HCT116 (cell line): ENCODE measurements around the gene PLPP6. TPM values are rescaled to one million over a fixed set of nuclear protein-coding genes. Genes with fewer than 3 reads are reported as not detected.

Source experiments
- ATAC-seq: fragments of 200-7000 bp; cut with Tn5 transposase; 2 replicates; pipeline ENCODE4 v1.9.1; 2020; ENCODE audit warnings: mild to moderate bottlenecking, moderate library complexity
- BruUV-seq: library from RNA; stranded (reverse); fragments of 400-500 nt; replicated peaks from 2 replicates; lab custom pipeline; 2021; lab: Mats Ljungman, UMichigan
- CTCF ChIA-PET: fragments of 300-600 bp; sonication (Branson Sonifier 250); formaldehyde crosslinking; loops from one replicate; lab custom pipeline; 2021; ENCODE audit warnings: antibody characterized with exemption; lab: Charles Lee
- POLR2A ChIA-PET: fragments of 300-600, 350-600 bp; sonication (Branson Sonifier 250); formaldehyde crosslinking; loops from one replicate; lab custom pipeline; 2021; ENCODE audit warnings: antibody characterized with exemption; lab: Charles Lee
- RAD21 ChIA-PET, 2 experiments: fragments of 300-600 bp; sonication (Branson Sonifier 250); formaldehyde crosslinking; loops; one replicate each; lab custom pipeline; 2023; ENCODE audit warnings: low total read pairs in 2 of 2; ENCODE audit not compliant: uncharacterized antibody in 2 of 2, unreplicated experiment in 2 of 2, low non-redundant PET in 1 of 2; lab: Charles Lee
- DNase-seq: peaks from one replicate; pipeline ENCODE4 v3.0.0-alpha.2; 2010; ENCODE audit warnings: low read depth, low spot score
- H2AFZ ChIP-seq: fragments of 200-600 bp; shearing (Covaris generic), sonication (generic); 2 replicates; pipeline ENCODE4 v1.6.1; 2017; ENCODE audit warnings: low read depth, mixed run types, mixed read lengths, antibody characterized with exemption, low read length; ENCODE audit not compliant: poor library complexity, severe bottlenecking
- H3K27ac ChIP-seq: 2 replicates; pipeline ENCODE4 v1.5.1; 2012; ENCODE audit warnings: low read depth, low read length
- H3K27me3 ChIP-seq: fragments of 200-600 bp; sonication (generic); 2 replicates; pipeline ENCODE4 v1.6.1; 2016; ENCODE audit warnings: mixed run types, low read length, mixed read lengths; ENCODE audit not compliant: insufficient read depth
- H3K36me3 ChIP-seq, 2 experiments: fragments of 200-500 bp in 1 of 2; fragments of 200-600 bp in 1 of 2; sonication (Bioruptor generic) in 1 of 2; sonication (generic) in 1 of 2; 2 replicates each; pipeline versions ENCODE4 v1.5.1 to v1.6.1; 2014 to 2016; ENCODE audit warnings: low read length in 2 of 2, inconsistent platforms in 1 of 2, mixed read lengths in 1 of 2, mixed run types in 1 of 2; ENCODE audit not compliant: insufficient read depth in 2 of 2, control insufficient read depth in 1 of 2
- H3K4me1 ChIP-seq, 2 experiments: fragments of 200-600 bp in 1 of 2; sonication (generic) in 1 of 2; 2 replicates each; pipeline versions ENCODE4 v1.5.1 to v1.6.1; 2012 to 2017; ENCODE audit warnings: low read length in 2 of 2, inconsistent platforms in 1 of 2, mild to moderate bottlenecking in 1 of 2, mixed read lengths in 1 of 2, mixed run types in 1 of 2, moderate library complexity in 1 of 2; ENCODE audit not compliant: insufficient read depth in 2 of 2, control insufficient read depth in 1 of 2
- H3K4me2 ChIP-seq: fragments of 200-600 bp; sonication (generic); 2 replicates; pipeline ENCODE4 v1.6.1; 2017; ENCODE audit warnings: mixed run types, low read length, mixed read lengths
- H3K4me3 ChIP-seq, 2 experiments: fragments of 200-600 bp in 1 of 2; sonication (generic) in 1 of 2; replicated peaks in 1 of 2; 2 replicates each; pipeline ENCODE4 v1.5.1; 2011 to 2016; ENCODE audit warnings: low read length in 2 of 2, control low read depth in 1 of 2, low read depth in 1 of 2, mild to moderate bottlenecking in 1 of 2, mixed read lengths in 1 of 2, mixed run types in 1 of 2
- H3K79me2 ChIP-seq: fragments of 200-600 bp; sonication (generic); 2 replicates; pipeline ENCODE4 v1.6.1; 2017; ENCODE audit warnings: mild to moderate bottlenecking, mixed run types, low read length, moderate library complexity, mixed read lengths; ENCODE audit not compliant: insufficient read depth
- H3K9ac ChIP-seq: fragments of 200-600 bp; sonication (generic); 2 replicates; pipeline ENCODE4 v1.6.1; 2016; ENCODE audit warnings: low read length, mixed read lengths
- H3K9me2 ChIP-seq: fragments of 200-600 bp; sonication (generic), shearing (Covaris generic); 2 replicates; pipeline ENCODE4 v1.6.1; 2017; ENCODE audit warnings: mixed run types, mild to moderate bottlenecking, moderate library complexity; ENCODE audit not compliant: insufficient read depth
- H3K9me3 ChIP-seq, 2 experiments: fragments of 200-500 bp in 1 of 2; fragments of 200-600 bp in 1 of 2; sonication (Bioruptor generic) in 1 of 2; sonication (generic) in 1 of 2; 2 replicates each; pipeline ENCODE4 v1.6.1; 2014 to 2017; ENCODE audit warnings: low read length in 2 of 2, mixed read lengths in 2 of 2, inconsistent platforms in 1 of 2, low read depth in 1 of 2, mild to moderate bottlenecking in 1 of 2, mixed run types in 1 of 2, moderate library complexity in 1 of 2; ENCODE audit not compliant: control insufficient read depth in 1 of 2, insufficient read depth in 1 of 2
- H4K20me1 ChIP-seq: fragments of 200-600 bp; sonication (generic), shearing (Covaris generic); 2 replicates; pipeline ENCODE4 v1.6.1; 2017; ENCODE audit warnings: mixed run types, mild to moderate bottlenecking, moderate library complexity; ENCODE audit not compliant: insufficient read depth
- CEBPB ChIP-seq: IDR thresholded peaks from 2 replicates; pipeline ENCODE4 v1.6.1; 2012; ENCODE audit warnings: low read depth
- EGR1 ChIP-seq: IDR thresholded peaks from 2 replicates; pipeline ENCODE4 v1.6.1; 2012; ENCODE audit warnings: low read depth
- MAX ChIP-seq: IDR thresholded peaks from 2 replicates; pipeline ENCODE4 v1.6.1; 2012
- RAD21 ChIP-seq: IDR thresholded peaks from 2 replicates; pipeline ENCODE4 v1.6.1; 2012; ENCODE audit warnings: low read depth, mild to moderate bottlenecking
- ZBTB33 ChIP-seq: IDR thresholded peaks from 2 replicates; pipeline ENCODE4 v1.6.1; 2011; ENCODE audit warnings: mild to moderate bottlenecking, low read length, moderate library complexity; ENCODE audit not compliant: insufficient replicate concordance; ENCODE audit errors: extremely low read depth
- ZNF274 ChIP-seq: fragments of 200-500 bp; sonication (Bioruptor generic); IDR thresholded peaks from 2 replicates; pipeline ENCODE4 v1.6.1; 2014; ENCODE audit warnings: mild to moderate bottlenecking, low read depth, low read length, inconsistent platforms
- intact Hi-C: fragments of 100-400 bp; cut with micrococcal nuclease; formaldehyde crosslinking; loops from 2 replicates; pipeline ENCODE4 v1.10.0; 2022
- total RNA-seq: library from RNA; stranded (reverse); gene quantifications from one replicate; pipeline ENCODE4 v1.2.1, GENCODE V29; 2021; ENCODE audit not compliant: unreplicated experiment

PLPP6 gene
- total RNA-seq, 1 experiment from 2014 or later = 5.0 TPM

DNA sequence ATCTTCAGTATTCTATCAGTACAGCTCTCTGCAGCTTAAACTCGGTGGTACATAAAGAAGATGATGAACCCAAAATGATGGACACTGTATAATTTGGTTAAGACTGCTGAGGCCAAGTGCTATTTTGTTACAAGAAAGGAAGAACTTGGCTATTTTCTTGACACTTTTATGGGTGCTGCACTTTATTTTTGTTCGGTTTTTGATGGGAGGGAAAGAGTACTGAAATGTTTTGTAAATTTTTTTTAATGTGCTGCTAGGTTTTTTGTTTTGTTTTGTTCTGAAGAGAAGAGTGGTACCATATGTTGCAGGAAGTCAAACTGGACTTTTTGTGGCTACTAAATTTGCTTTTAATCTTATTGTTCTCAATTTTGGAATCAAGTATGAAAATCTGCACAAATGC lies 43.9 kb downstream of the PLPP6 start:
- TF ChIP-seq EGR1 (no peak), ZBTB33 (no peak), CEBPB (no peak)
- Histone ChIP-seq H3K9ac (no peak overlapping the region), H3K27me3 (no peaks in the 10 kb centered on the region), H3K9me2 (no peaks in the 10 kb centered on the region), H3K4me1 (no peaks in the 10 kb centered on the region), H3K4me3 (no peak overlapping the region), H4K20me1 (no peaks in the 10 kb centered on the region; the same call in 1 of the 2 replicates), H3K9me3 (no peaks in the 10 kb centered on the region), H3K79me2 (no peaks in the 10 kb centered on the region), H3K4me2 (no peak overlapping the region), H3K36me3 (peaks cover 17 to 21% of the 10 kb centered on the region in 2 experiments), H3K27ac (no peak overlapping the region), H2AFZ (no peak overlapping the region)
- DNase-seq (no peak), ATAC-seq (no peak)
- intact Hi-C loops = no loop called here
- ChIA-PET POLR2A (no interaction called here), CTCF (no interaction called here), RAD21 (no interaction called here)
- BruUV-seq = no TSS peak

DNA sequence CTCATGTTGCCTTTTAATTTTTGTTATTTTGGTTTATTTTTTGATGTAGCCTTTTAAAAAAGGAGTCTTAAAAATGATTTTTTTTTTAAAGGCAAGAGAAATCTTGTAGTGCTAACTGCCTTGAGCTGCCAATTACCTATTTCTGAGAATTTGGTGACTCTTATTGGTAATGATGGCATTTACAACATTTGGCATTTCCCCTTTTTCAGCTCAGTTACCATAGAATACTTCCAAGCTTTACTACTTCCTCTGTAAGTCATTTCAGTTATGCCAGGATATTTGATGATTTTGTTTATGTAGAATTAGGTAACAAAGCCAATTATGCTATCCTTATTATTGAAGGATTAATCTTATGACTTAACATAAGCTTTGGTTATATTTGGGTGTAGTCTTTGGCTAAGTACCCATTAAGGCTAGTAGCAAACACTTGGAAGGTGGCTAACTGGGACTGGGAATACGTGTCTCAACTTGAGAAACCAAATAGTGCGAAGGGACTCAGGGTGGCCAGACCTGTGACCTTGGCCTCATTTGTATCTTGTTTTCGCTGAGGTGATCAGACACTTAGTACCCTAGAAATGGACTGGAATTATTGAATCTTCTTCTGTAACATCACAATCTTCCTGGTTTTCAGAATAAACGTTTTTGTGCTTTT lies 45.0 kb downstream of the PLPP6 start:
- TF ChIP-seq MAX = no peak
- no peak for TF ChIP-seq RAD21
- TF ChIP-seq CEBPB = no peak
- TF ChIP-seq ZNF274 = no peak
- no peak for TF ChIP-seq EGR1
- Histone ChIP-seq H3K27me3 (no peaks in the 10 kb centered on the region), H3K9ac (no peak overlapping the region), H3K4me3 (no peak overlapping the region), H3K4me2 (no peak overlapping the region), H2AFZ (no peak overlapping the region), H3K4me1 (no peaks in the 10 kb centered on the region), H3K9me3 (no peaks in the 10 kb centered on the region), H3K9me2 (no peaks in the 10 kb centered on the region), H3K27ac (no peak overlapping the region), H4K20me1 (no peaks in the 10 kb centered on the region; the same call in 1 of the 2 replicates), H3K36me3 (peaks cover 17 to 18% of the 10 kb centered on the region in 2 experiments), H3K79me2 (no peaks in the 10 kb centered on the region)
- no TSS peak for BruUV-seq
- ChIA-PET POLR2A (no interaction called here), RAD21 (no interaction called here), CTCF (no interaction called here)
- DNase-seq (no peak), ATAC-seq (no peak)
- intact Hi-C loops = no loop called here
